DOHH2 (cell line): ENCODE results near the gene POLR1F.

ENCODE experiments used
- H3F3A ChIP-seq: fragments of 200-600 bp; sonication (generic), shearing (Covaris generic); 2 replicates; pipeline ENCODE4 v1.6.0; 2016; ENCODE audit warnings: antibody characterized with exemption, mild to moderate bottlenecking; ENCODE audit not compliant: control insufficient read depth, insufficient read depth
- H3K27ac ChIP-seq: fragments of 200-600 bp; sonication (generic); 2 replicates; pipeline ENCODE4 v1.5.1; 2014; ENCODE audit warnings: low read depth, mild to moderate bottlenecking, low read length, moderate library complexity
- H3K27me3 ChIP-seq: fragments of 200-600 bp; sonication (generic); 2 replicates; pipeline ENCODE4 v1.6.1; 2014; ENCODE audit warnings: mild to moderate bottlenecking, low read length, mixed read lengths; ENCODE audit not compliant: control insufficient read depth
- H3K36me3 ChIP-seq: fragments of 200-600 bp; sonication (generic); 2 replicates; pipeline ENCODE4 v1.6.1; 2014; ENCODE audit warnings: mild to moderate bottlenecking, low read length, moderate library complexity, mixed read lengths; ENCODE audit not compliant: control insufficient read depth
- H3K4me1 ChIP-seq: fragments of 200-600 bp; sonication (generic); 2 replicates; pipeline ENCODE4 v1.6.1; 2014; ENCODE audit warnings: mild to moderate bottlenecking, low read length, mixed read lengths; ENCODE audit not compliant: control insufficient read depth
- H3K4me2 ChIP-seq: fragments of 200-600 bp; sonication (generic); 2 replicates; pipeline ENCODE4 v1.6.0; 2014; ENCODE audit warnings: mild to moderate bottlenecking, low read length, moderate library complexity
- H3K4me3 ChIP-seq: fragments of 200-600 bp; sonication (generic); 2 replicates; pipeline ENCODE4 v1.5.1; 2014; ENCODE audit warnings: mild to moderate bottlenecking, low read length, mixed read lengths
- H3K79me2 ChIP-seq: fragments of 200-600 bp; sonication (generic); 2 replicates; pipeline ENCODE4 v1.6.1; 2014; ENCODE audit warnings: mild to moderate bottlenecking, low read length, mixed read lengths; ENCODE audit not compliant: control insufficient read depth
- H3K9me2 ChIP-seq: fragments of 200-600 bp; sonication (generic); replicated peaks from 2 replicates; pipeline ENCODE4 v1.6.1; 2014; ENCODE audit warnings: mild to moderate bottlenecking, low read length, mixed read lengths; ENCODE audit not compliant: control insufficient read depth
- H3K9me3 ChIP-seq: fragments of 200-600 bp; sonication (generic); 2 replicates; pipeline ENCODE4 v1.6.1; 2014; ENCODE audit warnings: antibody characterized with exemption, low read length, mixed read lengths; ENCODE audit not compliant: control insufficient read depth, insufficient read depth
- H4K20me1 ChIP-seq: fragments of 200-600 bp; sonication (generic); 2 replicates; pipeline ENCODE4 v1.6.0; 2014; ENCODE audit warnings: low read depth, mild to moderate bottlenecking, antibody characterized with exemption, low read length, moderate library complexity; ENCODE audit not compliant: control insufficient read depth, insufficient read depth
- CTCF ChIP-seq: fragments of 200-600 bp; sonication (generic); IDR thresholded peaks from one replicate; pipeline ENCODE4 v1.5.1; 2014; ENCODE audit warnings: antibody characterized with exemption, mild to moderate bottlenecking, low read depth, low read length; ENCODE audit not compliant: poor library complexity, severe bottlenecking
- EZH2phosphoT487 ChIP-seq: fragments of 200-600 bp; sonication (generic); IDR thresholded peaks from 2 replicates; pipeline ENCODE4 v1.6.1; 2017; ENCODE audit warnings: borderline replicate concordance, mild to moderate bottlenecking, antibody characterized with exemption, low read length, moderate library complexity, mixed read lengths

POLR1F gene

GRCh38 chr7:19681596-19681995, 27.2 kb downstream of the POLR1F start:
- peaks cover 20% of the 10 kb centered on the region for H3K4me1 ChIP-seq
- H4K20me1 ChIP-seq, result no peaks in the 10 kb centered on the region
- no peak overlapping the region for H3K4me2 ChIP-seq
- H3K9me2 ChIP-seq, result no peaks in the 10 kb centered on the region
- H3K27me3 ChIP-seq, result no peaks in the 10 kb centered on the region
- no peaks in the 10 kb centered on the region for H3K36me3 ChIP-seq
- no peak overlapping the region for H3K4me3 ChIP-seq
- no peaks in the 10 kb centered on the region for H3K79me2 ChIP-seq
- peaks cover 1% of the 10 kb centered on the region; the same call in 1 of the 2 replicates for H3F3A ChIP-seq
- H3K9me3 ChIP-seq, result no peaks in the 10 kb centered on the region
- TF ChIP-seq CTCF (no peak), EZH2phosphoT487 (no peak)
- H3K27ac ChIP-seq, result no peak overlapping the region

- Histone ChIP-seq H3K36me3 (no peaks in the 10 kb centered on the region), H3K27ac (peak overlapping the region; percentile 63), H3K4me2 (peak overlapping the region; percentile 48), H3K9me3 (no peaks in the 10 kb centered on the region), H4K20me1 (no peaks in the 10 kb centered on the region), H3K27me3 (no peaks in the 10 kb centered on the region), H3K4me3 (peak overlapping the region; percentile 35), H3F3A (peaks cover 2% of the 10 kb centered on the region; the same call in 1 of the 2 replicates), H3K9me2 (no peaks in the 10 kb centered on the region), H3K4me1 (peaks cover 27% of the 10 kb centered on the region), H3K79me2 (no peaks in the 10 kb centered on the region)
- TF ChIP-seq EZH2phosphoT487 (no peak), CTCF (no peak)
Observed at GRCh38 chr7:19677180-19677579, 31.7 kb downstream of the POLR1F start.

GRCh38 chr7:19675816-19676215, 33.0 kb downstream of the POLR1F start:
- H3K4me2 ChIP-seq, result no peak overlapping the region
- no peaks in the 10 kb centered on the region for H3K9me2 ChIP-seq
- no peak overlapping the region for H3K4me3 ChIP-seq
- TF ChIP-seq EZH2phosphoT487 (no peak), CTCF (no peak)
- H3K4me1 ChIP-seq, result peaks cover 27% of the 10 kb centered on the region
- H3K27ac ChIP-seq, result no peak overlapping the region
- peaks cover 2% of the 10 kb centered on the region; the same call in 1 of the 2 replicates for H3F3A ChIP-seq
- no peaks in the 10 kb centered on the region for H3K9me3 ChIP-seq
- H3K79me2 ChIP-seq, result no peaks in the 10 kb centered on the region
- H3K36me3 ChIP-seq, result no peaks in the 10 kb centered on the region
- no peaks in the 10 kb centered on the region for H4K20me1 ChIP-seq
- H3K27me3 ChIP-seq, result no peaks in the 10 kb centered on the region
